ENCODE data around the gene TP63. TPM values are rescaled to one million over a fixed set of nuclear protein-coding genes. Genes with fewer than 3 reads are reported as not detected.

TP63 gene
- total RNA-seq, 1 experiment from 2014 or later = 3.6 TPM

DNA sequence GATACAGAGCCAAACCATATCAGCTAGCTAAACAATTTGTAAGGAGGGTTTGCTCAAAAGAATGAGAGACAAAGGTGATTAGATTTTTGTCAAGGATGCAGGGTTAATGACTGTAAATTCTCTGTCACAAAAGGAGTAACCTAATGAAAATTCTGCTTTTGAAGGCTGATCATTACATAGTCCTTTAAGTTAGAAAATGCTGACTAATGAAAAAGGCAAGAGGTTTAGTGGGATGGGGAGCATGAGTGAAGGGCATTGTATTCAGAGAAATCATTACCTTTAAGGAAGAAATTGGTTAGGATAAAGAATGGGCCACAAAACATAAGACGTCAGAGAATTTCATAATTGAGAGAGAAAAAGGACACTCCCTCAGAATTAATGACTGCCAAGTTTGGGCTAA is 97.7 kb downstream of the TP63 start:
- no peaks in the 10 kb centered on the region for H3K9me2 ChIP-seq (ENCODE audit: insufficient read depth)
- no peaks in the 10 kb centered on the region for H3K27me3 ChIP-seq (ENCODE audit: insufficient read depth, low read depth)
- H2AFZ ChIP-seq = no peak overlapping the region
- TF ChIP-seq, protein P1, sequence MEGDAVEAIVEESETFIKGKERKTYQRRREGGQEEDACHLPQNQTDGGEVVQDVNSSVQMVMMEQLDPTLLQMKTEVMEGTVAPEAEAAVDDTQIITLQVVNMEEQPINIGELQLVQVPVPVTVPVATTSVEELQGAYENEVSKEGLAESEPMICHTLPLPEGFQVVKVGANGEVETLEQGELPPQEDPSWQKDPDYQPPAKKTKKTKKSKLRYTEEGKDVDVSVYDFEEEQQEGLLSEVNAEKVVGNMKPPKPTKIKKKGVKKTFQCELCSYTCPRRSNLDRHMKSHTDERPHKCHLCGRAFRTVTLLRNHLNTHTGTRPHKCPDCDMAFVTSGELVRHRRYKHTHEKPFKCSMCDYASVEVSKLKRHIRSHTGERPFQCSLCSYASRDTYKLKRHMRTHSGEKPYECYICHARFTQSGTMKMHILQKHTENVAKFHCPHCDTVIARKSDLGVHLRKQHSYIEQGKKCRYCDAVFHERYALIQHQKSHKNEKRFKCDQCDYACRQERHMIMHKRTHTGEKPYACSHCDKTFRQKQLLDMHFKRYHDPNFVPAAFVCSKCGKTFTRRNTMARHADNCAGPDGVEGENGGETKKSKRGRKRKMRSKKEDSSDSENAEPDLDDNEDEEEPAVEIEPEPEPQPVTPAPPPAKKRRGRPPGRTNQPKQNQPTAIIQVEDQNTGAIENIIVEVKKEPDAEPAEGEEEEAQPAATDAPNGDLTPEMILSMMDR (conservative IDR thresholded peaks at IDR 0.05) = no peak
- TF ChIP-seq EZH2 (IDR thresholded peaks at IDR 0.05; ENCODE audit: low read depth) = no peak
- no peak overlapping the region for H3K27ac ChIP-seq
- no TSS peak for BruUV-seq (replicated peaks)
- ChIA-PET POLR2A (ENCODE audit: unreplicated experiment) (no interaction called here), CTCF (no interaction called here)
- no peak overlapping the region for H3K4me2 ChIP-seq
- peaks cover 32% of the 10 kb centered on the region; the same call in 1 of the 2 replicates for H3K9me3 ChIP-seq (ENCODE audit: insufficient read depth, low read depth)
- H3K79me2 ChIP-seq (ENCODE audit: low read depth) = no peaks in the 10 kb centered on the region
- no peaks in the 10 kb centered on the region for H3K36me3 ChIP-seq (ENCODE audit: low read depth)
- no peaks in the 10 kb centered on the region for H4K20me1 ChIP-seq (ENCODE audit: insufficient read depth)
- H3K4me3 ChIP-seq = no peak overlapping the region
- no peak for DNase-seq
- intact Hi-C loops (cut with micrococcal nuclease; ENCODE audit: unreplicated experiment) = no loop called here
- no peaks in the 10 kb centered on the region for H3K4me1 ChIP-seq (replicated peaks; ENCODE audit: insufficient read depth)
- no peaks in the 10 kb centered on the region for H3F3A ChIP-seq (ENCODE audit: insufficient read depth, low read depth)

DNA sequence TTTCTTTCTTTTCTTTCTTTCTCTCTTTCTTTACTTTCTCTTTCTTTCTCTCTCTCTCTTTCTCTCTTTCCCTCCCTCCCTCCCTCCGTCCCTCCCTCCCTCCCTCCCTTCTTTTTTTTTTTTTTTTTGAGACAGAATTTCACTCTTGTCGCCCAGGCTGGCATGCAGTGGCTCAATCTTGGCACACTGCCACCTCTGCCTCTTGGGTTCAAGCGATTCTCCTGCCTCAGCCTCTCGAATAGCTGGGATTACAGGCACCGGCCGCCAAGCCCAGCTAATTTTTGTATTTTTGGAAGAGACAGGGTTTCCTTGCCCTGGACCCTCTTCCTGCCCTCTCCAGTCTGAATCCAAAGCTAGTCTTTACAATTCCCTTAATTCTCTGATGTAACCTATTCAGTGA is 102.9 kb downstream of the TP63 start:
- Histone ChIP-seq H3K4me2 (no peak overlapping the region), H3K27ac (no peak overlapping the region), H3K27me3 (ENCODE audit: insufficient read depth, low read depth) (no peaks in the 10 kb centered on the region), H3K9me2 (ENCODE audit: insufficient read depth) (no peaks in the 10 kb centered on the region), H3K36me3 (ENCODE audit: low read depth) (no peaks in the 10 kb centered on the region), H2AFZ (no peak overlapping the region), H4K20me1 (ENCODE audit: insufficient read depth) (no peaks in the 10 kb centered on the region), H3K4me1 (replicated peaks; ENCODE audit: insufficient read depth) (no peaks in the 10 kb centered on the region), H3K79me2 (ENCODE audit: low read depth) (no peaks in the 10 kb centered on the region), H3F3A (ENCODE audit: insufficient read depth, low read depth) (no peaks in the 10 kb centered on the region), H3K4me3 (no peak overlapping the region), H3K9me3 (ENCODE audit: insufficient read depth, low read depth) (peaks cover 20% of the 10 kb centered on the region; the same call in 1 of the 2 replicates)
- ChIA-PET POLR2A (ENCODE audit: unreplicated experiment) (interaction anchor here (0.6 to 0.7 kb wide), 2 partner anchors 133 to 387 kb away, joined by 4 to 8 read pairs; no protein-coding TSS in a partner anchor), CTCF (no interaction called here)
- DNase-seq = no peak
- TF ChIP-seq, protein P1 (conservative IDR thresholded peaks at IDR 0.05) = no peak
- no peak for TF ChIP-seq EZH2 (IDR thresholded peaks at IDR 0.05; ENCODE audit: low read depth)
- no TSS peak for BruUV-seq (replicated peaks)
- intact Hi-C loops (cut with micrococcal nuclease; ENCODE audit: unreplicated experiment) = no loop called here

- no peaks in the 10 kb centered on the region for H3K9me2 ChIP-seq (ENCODE audit: insufficient read depth)
- H3K79me2 ChIP-seq (ENCODE audit: low read depth) = no peaks in the 10 kb centered on the region
- ChIA-PET POLR2A (ENCODE audit: unreplicated experiment) (no interaction called here), CTCF (no interaction called here)
- H3K4me2 ChIP-seq = no peak overlapping the region
- H3K4me1 ChIP-seq (replicated peaks; ENCODE audit: insufficient read depth) = no peaks in the 10 kb centered on the region
- H3K36me3 ChIP-seq (ENCODE audit: low read depth) = no peaks in the 10 kb centered on the region
- H3K27me3 ChIP-seq (ENCODE audit: insufficient read depth, low read depth) = no peaks in the 10 kb centered on the region
- no peak overlapping the region for H3K27ac ChIP-seq
- no TSS peak for BruUV-seq (replicated peaks)
- H2AFZ ChIP-seq = no peak overlapping the region
- intact Hi-C loops (cut with micrococcal nuclease; ENCODE audit: unreplicated experiment) = no loop called here
- H4K20me1 ChIP-seq (ENCODE audit: insufficient read depth) = no peaks in the 10 kb centered on the region
- no peak for DNase-seq
- no peaks in the 10 kb centered on the region for H3F3A ChIP-seq (ENCODE audit: insufficient read depth, low read depth)
- no peak for TF ChIP-seq EZH2 (IDR thresholded peaks at IDR 0.05; ENCODE audit: low read depth)
- TF ChIP-seq, protein P1 (conservative IDR thresholded peaks at IDR 0.05) = no peak
- no peak overlapping the region for H3K4me3 ChIP-seq
- peaks cover 12% of the 10 kb centered on the region; the same call in 1 of the 2 replicates for H3K9me3 ChIP-seq (ENCODE audit: insufficient read depth, low read depth)
Measured at GRCh38 chr3:189735913-189736312, 104.7 kb downstream of the TP63 start.

Data from PC-9 (cell line).